ENCODE data around the gene SYT1. TPM values are rescaled to one million over a fixed set of nuclear protein-coding genes. Genes with fewer than 3 reads are reported as not detected.

The SYT1 gene
- total and polyA plus RNA-seq, 8 donors, result under 0.01 to 11.4 (median 0.88) TPM

- WGBS, 5 donors, result 66 to 78% (median 69%) methylated on average over 2 of the region's 2 CpGs
Measured at GRCh38 chr12:79164890-79165289, 300.3 kb downstream of the SYT1 start.

GRCh38 chr12:79168687-79169086, 304.1 kb downstream of the SYT1 start:
- intact Hi-C loops (cut with DNase I; ENCODE audit: low total_unique reads), result no loop called here
- no peak for DNase-seq
- Histone ChIP-seq H3K27me3 (no peaks in the 10 kb centered on the region), H3K4me3 (no peak overlapping the region), H3K4me1 (no peaks in the 10 kb centered on the region), H3K27ac (no peak overlapping the region), H3K36me3 (no peaks in the 10 kb centered on the region), H3K9me3 (peaks cover 0 to 8% (median 0%) of the 10 kb centered on the region in 4 donors)
- 51 to 64% (median 57%) methylated on average over 2 of the region's 2 CpGs for WGBS, 5 donors
- TF ChIP-seq POLR2AphosphoS5 (IDR thresholded peaks at IDR 0.05), result no peak
- TF ChIP-seq CTCF (IDR thresholded peaks at IDR 0.05), result no peak
- TF ChIP-seq EP300 (IDR thresholded peaks at IDR 0.05), result no peak
- TF ChIP-seq POLR2A (IDR thresholded peaks at IDR 0.05), result no peak

More at GRCh38 chr12:79164890-79165289, 300.3 kb downstream of the SYT1 start:
- no peak for DNase-seq
- Histone ChIP-seq H3K27ac (no peak overlapping the region), H3K4me3 (no peak overlapping the region), H3K27me3 (no peaks in the 10 kb centered on the region), H3K9me3 (peaks cover 0 to 3% (median 0%) of the 10 kb centered on the region in 4 donors), H3K36me3 (no peaks in the 10 kb centered on the region), H3K4me1 (no peaks in the 10 kb centered on the region)
- intact Hi-C loops (cut with DNase I; ENCODE audit: low total_unique reads), result no loop called here
- no peak for TF ChIP-seq POLR2AphosphoS5 (IDR thresholded peaks at IDR 0.05)
- no peak for TF ChIP-seq POLR2A (IDR thresholded peaks at IDR 0.05)
- no peak for TF ChIP-seq CTCF (IDR thresholded peaks at IDR 0.05)
- TF ChIP-seq EP300 (IDR thresholded peaks at IDR 0.05), result no peak

- Histone ChIP-seq H3K27me3 (no peaks in the 10 kb centered on the region), H3K36me3 (no peaks in the 10 kb centered on the region), H3K4me3 (no peak overlapping the region), H3K27ac (no peak overlapping the region), H3K9me3 (peaks cover 0 to 8% (median 0%) of the 10 kb centered on the region in 4 donors), H3K4me1 (no peaks in the 10 kb centered on the region)
- WGBS, 5 donors, result 3 to 11% (median 9%) methylated on average over 1 of the region's 1 CpG
- TF ChIP-seq EP300 (IDR thresholded peaks at IDR 0.05) (no peak), CTCF (IDR thresholded peaks at IDR 0.05) (no peak), POLR2A (IDR thresholded peaks at IDR 0.05) (no peak), POLR2AphosphoS5 (IDR thresholded peaks at IDR 0.05) (no peak)
- intact Hi-C loops (cut with DNase I; ENCODE audit: low total_unique reads), result no loop called here
- peak in 1 of 2 donors; percentile 60 for DNase-seq
Measured at GRCh38 chr12:79174626-79175025, 310.1 kb downstream of the SYT1 start.

- no peaks in the 10 kb centered on the region for H3K27me3 ChIP-seq
- H3K27ac ChIP-seq, result no peak overlapping the region
- no peak for TF ChIP-seq POLR2A (IDR thresholded peaks at IDR 0.05)
- TF ChIP-seq EP300 (IDR thresholded peaks at IDR 0.05), result no peak
- no peak for TF ChIP-seq CTCF (IDR thresholded peaks at IDR 0.05)
- TF ChIP-seq POLR2AphosphoS5 (IDR thresholded peaks at IDR 0.05), result no peak
- H3K4me1 ChIP-seq, result no peaks in the 10 kb centered on the region
- H3K4me3 ChIP-seq, result no peak overlapping the region
- intact Hi-C loops (cut with DNase I; ENCODE audit: low total_unique reads), result no loop called here
- H3K36me3 ChIP-seq, result no peaks in the 10 kb centered on the region
- 90 to 94% (median 91%) methylated on average over 2 of the region's 2 CpGs for WGBS, 5 donors
- H3K9me3 ChIP-seq, result no peaks in the 10 kb centered on the region
- DNase-seq, result no peak
Measured at GRCh38 chr12:79183003-79183402, 318.4 kb downstream of the SYT1 start.
